ENCODE measurements around the gene CLRN2. TPM values are rescaled to one million over a fixed set of nuclear protein-coding genes. Genes with fewer than 3 reads are reported as not detected.

Gene CLRN2
- polyA plus RNA-seq (ENCODE audit: insufficient read length in 12 of 12), result under 1 TPM in 1 of 12 donors, not detected in 11; 0.29 TPM
- long read RNA-seq, donor 1, result 0 reads
- long read RNA-seq, donor 2, result 0 reads
- long read RNA-seq, donor 3, result 0 reads
- long read RNA-seq, donor 4, result 0 reads
- long read RNA-seq, donor 5, result 0 reads
- long read RNA-seq, donor 6, result 0 reads
- long read RNA-seq, donor 7, result 0 reads
- long read RNA-seq, donor 8, result 0 reads
- long read RNA-seq, donor 9, result 0 reads
- long read RNA-seq, donor 10, result 0 reads
- long read RNA-seq, donor 11, result 0 reads

GRCh38 chr4:17514865-17515264 lies at the start of gene CLRN2:
CLRN2 (plus strand) TSS chr4:17515165; CDS start chr4:17515267, 102 bp downstream.
- DNase-seq, result no peak

GRCh38 chr4:17468619-17469221 lies 46.2 kb upstream of the CLRN2 start:
- peak; percentile 69 for DNase-seq

GRCh38 chr4:17469931-17470674 lies 44.9 kb upstream of the CLRN2 start:
- DNase-seq, result no peak

- DNase-seq, result no peak
Measured at GRCh38 chr4:17475481-17475880, 39.5 kb upstream of the CLRN2 start.

- no peak for DNase-seq
Measured at GRCh38 chr4:17476853-17477252, 38.1 kb upstream of the CLRN2 start.

GRCh38 chr4:17477774-17478472 lies 37.0 kb upstream of the CLRN2 start:
- no peak for DNase-seq

- no peak for DNase-seq
Measured at GRCh38 chr4:17480210-17480927, 34.6 kb upstream of the CLRN2 start.

GRCh38 chr4:17480955-17481354 lies 34.0 kb upstream of the CLRN2 start:
- no peak for DNase-seq

GRCh38 chr4:17482716-17483115 lies 32.2 kb upstream of the CLRN2 start:
- no peak for DNase-seq

GRCh38 chr4:17489123-17489522 lies 25.8 kb upstream of the CLRN2 start:
- no peak for DNase-seq

GRCh38 chr4:17489721-17490120 lies 25.2 kb upstream of the CLRN2 start:
- DNase-seq, result no peak

- no peak for DNase-seq
Measured at GRCh38 chr4:17490575-17491059, 24.3 kb upstream of the CLRN2 start.

GRCh38 chr4:17491196-17491595 lies 23.8 kb upstream of the CLRN2 start:
- DNase-seq, result no peak

GRCh38 chr4:17492058-17492741 lies 22.8 kb upstream of the CLRN2 start:
- DNase-seq, result no peak

GRCh38 chr4:17492876-17493275 lies 22.1 kb upstream of the CLRN2 start:
- no peak for DNase-seq

GRCh38 chr4:17493619-17494018 lies 21.3 kb upstream of the CLRN2 start:
- no peak for DNase-seq

GRCh38 chr4:17494258-17495190 lies 20.4 kb upstream of the CLRN2 start:
- no peak for DNase-seq

GRCh38 chr4:17497890-17498523 lies 17.0 kb upstream of the CLRN2 start:
- DNase-seq, result no peak

GRCh38 chr4:17500574-17500973 lies 14.4 kb upstream of the CLRN2 start:
- DNase-seq, result no peak
